ENCODE results near the gene COG5.
A peak's percentile ranks its signal among the peaks of the same experiment; 100 is the strongest.

- no peak for TF ChIP-seq GTF2F1 (IDR thresholded peaks at IDR 0.05; ENCODE audit: borderline replicate concordance, low read depth, low read length)
- 0 out of 2 replicates have a peak, but pooled peaks have one; percentile 21 for TF ChIP-seq POLR2AphosphoS5 (IDR thresholded peaks at IDR 0.05; ENCODE audit: low read depth, low read length)
- no peak for TF ChIP-seq CTCF (IDR thresholded peaks at IDR 0.05; ENCODE audit: control extremely low read depth in 1 of 3, insufficient read depth in 1 of 3, low read depth in 1 of 3, low read length in 3 of 3)
- no peak for TF ChIP-seq EZH2 (IDR thresholded peaks at IDR 0.05; ENCODE audit: low read depth, low read length, severe bottlenecking)
- no peak for TF ChIP-seq POLR2A (IDR thresholded peaks at IDR 0.05; ENCODE audit: control extremely low read depth in 1 of 2, low read depth in 2 of 2, low read length in 2 of 2)
Measured at GRCh38 chr7:107171496-107171895, 392.2 kb downstream of the COG5 start.
